H9 (cell line): Measurements from ENCODE around the gene ASCC1. TPM values are rescaled to one million over a fixed set of nuclear protein-coding genes. Genes with fewer than 3 reads are reported as not detected.

Experiments used
- DNase-seq: peaks from one replicate; pipeline ENCODE4 v3.0.0-alpha.2; 2017
- H2AFZ ChIP-seq: one replicate; pipeline ENCODE4 v1.6.1; 2013; ENCODE audit warnings: mild to moderate bottlenecking, low read length, control low read depth, moderate library complexity
- H2AK5ac ChIP-seq: 2 replicates; pipeline ENCODE4 v1.6.1; 2013; ENCODE audit warnings: low read length, control low read depth, mixed read lengths; ENCODE audit not compliant: insufficient read length
- H2BK120ac ChIP-seq: one replicate; pipeline ENCODE4 v1.6.1; 2013; ENCODE audit warnings: low read depth, mild to moderate bottlenecking, low read length, control low read depth, inconsistent platforms; ENCODE audit not compliant: poor library complexity, severe bottlenecking
- H2BK12ac ChIP-seq: 2 replicates; pipeline ENCODE4 v1.6.1; 2013; ENCODE audit warnings: low read length, control low read depth, mixed read lengths, low read depth; ENCODE audit not compliant: insufficient read length
- H2BK15ac ChIP-seq: 2 replicates; pipeline ENCODE4 v1.6.1; 2013; ENCODE audit warnings: low read depth, low read length, control low read depth
- H2BK20ac ChIP-seq: one replicate; pipeline ENCODE4 v1.6.1; 2013; ENCODE audit warnings: low read depth, mild to moderate bottlenecking, low read length, control low read depth, inconsistent platforms; ENCODE audit not compliant: poor library complexity, severe bottlenecking
- H2BK5ac ChIP-seq: 2 replicates; pipeline ENCODE4 v1.6.1; 2013; ENCODE audit warnings: low read length, control low read depth, mixed read lengths; ENCODE audit not compliant: insufficient read length
- H3K14ac ChIP-seq: 2 replicates; pipeline ENCODE4 v1.6.1; 2013; ENCODE audit warnings: low read length, control low read depth; ENCODE audit not compliant: insufficient read depth
- H3K18ac ChIP-seq: 2 replicates; pipeline ENCODE4 v1.6.1; 2013; ENCODE audit warnings: low read depth, mild to moderate bottlenecking, mixed read lengths, low read length, control low read depth; ENCODE audit not compliant: insufficient read length
- H3K23ac ChIP-seq: 2 replicates; pipeline ENCODE4 v1.6.1; 2013; ENCODE audit warnings: low read length, control low read depth, mixed read lengths, low read depth; ENCODE audit not compliant: insufficient read length
- H3K23me2 ChIP-seq: 2 replicates; pipeline ENCODE4 v1.6.1; 2013; ENCODE audit warnings: low read depth, mild to moderate bottlenecking, mixed read lengths, low read length, control low read depth; ENCODE audit not compliant: insufficient read length, poor library complexity, severe bottlenecking
- H3K27ac ChIP-seq: 2 replicates; pipeline ENCODE4 v1.5.1; 2013; ENCODE audit warnings: low read length, control low read depth, mixed read lengths, low read depth; ENCODE audit not compliant: insufficient read length
- H3K27me3 ChIP-seq: 2 replicates; pipeline ENCODE4 v1.6.1; 2013; ENCODE audit warnings: low read length, control low read depth, inconsistent platforms; ENCODE audit not compliant: insufficient read depth
- H3K4ac ChIP-seq: 2 replicates; pipeline ENCODE4 v1.6.1; 2013; ENCODE audit warnings: low read depth, mild to moderate bottlenecking, control low read depth, inconsistent platforms, low read length, moderate library complexity
- H3K4me1 ChIP-seq: 2 replicates; pipeline ENCODE4 v1.6.1; 2013; ENCODE audit warnings: low read length, control low read depth, inconsistent platforms; ENCODE audit not compliant: insufficient read depth
- H3K4me2 ChIP-seq: 2 replicates; pipeline ENCODE4 v1.6.1; 2013; ENCODE audit warnings: low read length, control low read depth, mixed read lengths; ENCODE audit not compliant: insufficient read length, insufficient read depth
- H3K56ac ChIP-seq: 2 replicates; pipeline ENCODE4 v1.6.1; 2013; ENCODE audit warnings: low read depth, mild to moderate bottlenecking, mixed read lengths, low read length, control low read depth; ENCODE audit not compliant: insufficient read length
- H3K79me1 ChIP-seq: 2 replicates; pipeline ENCODE4 v1.6.1; 2013; ENCODE audit warnings: low read depth, mild to moderate bottlenecking, moderate library complexity, low read length, control low read depth, inconsistent platforms; ENCODE audit not compliant: insufficient read depth, poor library complexity, severe bottlenecking
- H3K79me2 ChIP-seq: 2 replicates; pipeline ENCODE4 v1.6.1; 2013; ENCODE audit warnings: low read length, control low read depth, inconsistent platforms; ENCODE audit not compliant: insufficient read depth
- H3K9ac ChIP-seq: 2 replicates; pipeline ENCODE4 v1.6.1; 2013; ENCODE audit warnings: low read length, control low read depth, mixed read lengths; ENCODE audit not compliant: insufficient read length; ENCODE audit errors: extremely low read depth
- H3K9me3 ChIP-seq: one replicate; pipeline ENCODE4 v1.6.1; 2013; ENCODE audit warnings: low read depth, low read length, inconsistent platforms; ENCODE audit not compliant: control insufficient read depth
- H3T11ph ChIP-seq: one replicate; pipeline ENCODE4 v1.6.1; 2013; ENCODE audit warnings: mild to moderate bottlenecking, low read length, control low read depth, inconsistent platforms
- H4K20me1 ChIP-seq: one replicate; pipeline ENCODE4 v1.6.1; 2013; ENCODE audit not compliant: control insufficient read depth, insufficient read length, insufficient read depth
- H4K5ac ChIP-seq: 2 replicates; pipeline ENCODE4 v1.6.1; 2013; ENCODE audit warnings: low read depth, mild to moderate bottlenecking, mixed read lengths, low read length, control low read depth; ENCODE audit not compliant: insufficient read length
- H4K8ac ChIP-seq: replicated peaks from 2 replicates; pipeline ENCODE4 v1.6.1; 2013; ENCODE audit warnings: low read length, control low read depth, mixed read lengths, low read depth; ENCODE audit not compliant: insufficient read length
- H4K91ac ChIP-seq: 2 replicates; pipeline ENCODE4 v1.6.1; 2013; ENCODE audit warnings: low read depth, mild to moderate bottlenecking, moderate library complexity, mixed read lengths, low read length, control low read depth; ENCODE audit not compliant: insufficient read length
- H3K27ac Mint-ChIP-seq, 3 experiments: 2 replicates in 2 of 3; 3 replicates in 1 of 3; pipeline ENCODE4 v1.8.0; 2020 to 2021; ENCODE audit warnings: mixed read lengths in 3 of 3, mild to moderate bottlenecking in 1 of 3, moderate library complexity in 1 of 3
- H3K27me3 Mint-ChIP-seq: 2 replicates; pipeline ENCODE4 v1.8.0; 2021; ENCODE audit warnings: low read depth, mild to moderate bottlenecking, moderate library complexity, mixed read lengths
- H3K36me3 Mint-ChIP-seq, 3 experiments: 2 replicates in 2 of 3; 3 replicates in 1 of 3; pipeline ENCODE4 v1.8.0; 2020 to 2021; ENCODE audit warnings: low read depth in 3 of 3, mixed read lengths in 3 of 3; ENCODE audit not compliant: insufficient read depth in 1 of 3
- H3K4me1 Mint-ChIP-seq, 2 experiments: 2 replicates each; pipeline ENCODE4 v1.8.0; 2020; ENCODE audit warnings: mixed read lengths in 2 of 2
- H3K4me3 Mint-ChIP-seq, 2 experiments: 2 replicates in 1 of 2; 3 replicates in 1 of 2; pipeline ENCODE4 v1.8.0; 2020 to 2021; ENCODE audit warnings: mild to moderate bottlenecking in 2 of 2, mixed read lengths in 2 of 2, moderate library complexity in 1 of 2
- H3K9me3 Mint-ChIP-seq, 2 experiments: 2 replicates in 1 of 2; 3 replicates in 1 of 2; pipeline ENCODE4 v1.8.0; 2020; ENCODE audit warnings: mild to moderate bottlenecking in 2 of 2, mixed read lengths in 2 of 2, moderate library complexity in 1 of 2
- WGBS: extraction: QIAGEN DNeasy Blood & Tissue Kit; methylation state at CpG from one replicate; pipeline ENCODE4 v1.1.7; 2013; ENCODE audit warnings: missing lambda C conversion rate, low lambda C conversion rate, mixed read lengths; ENCODE audit not compliant: insufficient read length; ENCODE audit errors: extremely low coverage; 5-methylcytosine and 5-hydroxymethylcytosine counted together
- total RNA-seq: library from RNA; stranded (reverse); gene quantifications from 2 replicates; pipeline ENCODE4 v1.2.1, GENCODE V29; 2021
- TF ChIP-seq, protein P1 (sequence below): fragments of 200-600 bp; sonication (generic); conservative IDR thresholded peaks from 3 replicates; pipeline ENCODE4 v1.8.0; 2021; ENCODE audit warnings: antibody characterized with exemption, mild to moderate bottlenecking

ASCC1 gene
- total RNA-seq, 1 experiment from 2014 or later, result 41.2 TPM

DNA sequence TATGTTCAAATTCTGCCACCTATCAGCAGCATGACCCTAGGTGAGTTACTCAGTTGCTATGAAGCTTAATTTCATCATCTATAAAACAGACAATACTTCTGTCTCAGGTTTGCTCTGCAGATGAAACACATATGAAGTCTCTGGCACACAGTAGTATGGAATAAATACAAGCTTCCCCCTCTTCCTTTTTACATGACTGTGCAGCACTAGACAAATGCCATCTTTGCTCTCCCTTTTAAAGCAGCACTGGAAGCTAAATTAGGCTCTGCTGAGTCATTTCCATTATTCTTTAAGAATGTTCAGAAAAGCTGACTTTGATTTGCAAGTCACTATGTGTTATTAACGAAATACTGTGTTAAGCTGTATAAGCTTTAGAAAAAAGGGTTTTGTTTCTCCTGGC, 40.9 kb downstream of the ASCC1 start:
- H3K4me1 ChIP-seq, result no peaks in the 10 kb centered on the region
- no peak overlapping the region for H4K8ac ChIP-seq
- no peak for DNase-seq
- H2BK120ac ChIP-seq, result no peak overlapping the region
- H3K23ac ChIP-seq, result no peak overlapping the region
- H3K4ac ChIP-seq, result no peak overlapping the region
- H3K27ac ChIP-seq, result no peak overlapping the region
- H3K4me2 ChIP-seq, result no peak overlapping the region
- H3K14ac ChIP-seq, result no peak overlapping the region
- Mint-ChIP-seq H3K36me3 (peaks cover 0 to 18% (median 0%) of the 10 kb centered on the region in 3 experiments; a peak in 2 of 7 replicates), H3K4me3 (no peak overlapping the region), H3K4me1 (no peaks in the 10 kb centered on the region; a peak in 1 of 4 replicates), H3K27ac (no peak overlapping the region), H3K9me3 (no peaks in the 10 kb centered on the region), H3K27me3 (no peaks in the 10 kb centered on the region)
- H3K9me3 ChIP-seq, result no peaks in the 10 kb centered on the region
- no peak overlapping the region for H2BK15ac ChIP-seq
- H4K20me1 ChIP-seq, result no peaks in the 10 kb centered on the region
- TF ChIP-seq, protein P1, sequence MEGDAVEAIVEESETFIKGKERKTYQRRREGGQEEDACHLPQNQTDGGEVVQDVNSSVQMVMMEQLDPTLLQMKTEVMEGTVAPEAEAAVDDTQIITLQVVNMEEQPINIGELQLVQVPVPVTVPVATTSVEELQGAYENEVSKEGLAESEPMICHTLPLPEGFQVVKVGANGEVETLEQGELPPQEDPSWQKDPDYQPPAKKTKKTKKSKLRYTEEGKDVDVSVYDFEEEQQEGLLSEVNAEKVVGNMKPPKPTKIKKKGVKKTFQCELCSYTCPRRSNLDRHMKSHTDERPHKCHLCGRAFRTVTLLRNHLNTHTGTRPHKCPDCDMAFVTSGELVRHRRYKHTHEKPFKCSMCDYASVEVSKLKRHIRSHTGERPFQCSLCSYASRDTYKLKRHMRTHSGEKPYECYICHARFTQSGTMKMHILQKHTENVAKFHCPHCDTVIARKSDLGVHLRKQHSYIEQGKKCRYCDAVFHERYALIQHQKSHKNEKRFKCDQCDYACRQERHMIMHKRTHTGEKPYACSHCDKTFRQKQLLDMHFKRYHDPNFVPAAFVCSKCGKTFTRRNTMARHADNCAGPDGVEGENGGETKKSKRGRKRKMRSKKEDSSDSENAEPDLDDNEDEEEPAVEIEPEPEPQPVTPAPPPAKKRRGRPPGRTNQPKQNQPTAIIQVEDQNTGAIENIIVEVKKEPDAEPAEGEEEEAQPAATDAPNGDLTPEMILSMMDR, result no peak
- no peak overlapping the region for H3K9ac ChIP-seq
- no peak overlapping the region for H4K91ac ChIP-seq
- H3K79me2 ChIP-seq, result no peaks in the 10 kb centered on the region
- no peak overlapping the region for H2BK12ac ChIP-seq
- no peak overlapping the region for H2AFZ ChIP-seq
- H3K23me2 ChIP-seq, result no peaks in the 10 kb centered on the region
- no peaks in the 10 kb centered on the region for H3K27me3 ChIP-seq
- H3T11ph ChIP-seq, result no peak overlapping the region
- H4K5ac ChIP-seq, result no peak overlapping the region
- WGBS, result no CpG with 5 or more reads among the region's 1 CpG
- H3K79me1 ChIP-seq, result no peaks in the 10 kb centered on the region
- no peak overlapping the region for H3K56ac ChIP-seq
- H2BK5ac ChIP-seq, result no peak overlapping the region
- no peak overlapping the region for H2BK20ac ChIP-seq
- no peak overlapping the region for H2AK5ac ChIP-seq
- no peak overlapping the region for H3K18ac ChIP-seq
